Endodermal cell (in vitro differentiated cells): ENCODE measurements around the gene COL27A1. TPM values are rescaled to one million over a fixed set of nuclear protein-coding genes. Genes with fewer than 3 reads are reported as not detected.
A peak's percentile ranks its signal among the peaks of the same experiment; 100 is the strongest.

ENCODE experiments used
- DNase-seq: peaks from one replicate; pipeline ENCODE4 v3.0.0-alpha.2; 2017
- H3K27ac ChIP-seq: 2 replicates; pipeline ENCODE4 v1.5.1; 2013; ENCODE audit warnings: mild to moderate bottlenecking, low read depth, low read length, moderate library complexity
- H3K27me3 ChIP-seq: 2 replicates; pipeline ENCODE4 v1.6.1; 2013; ENCODE audit warnings: mild to moderate bottlenecking, low read length, moderate library complexity; ENCODE audit not compliant: insufficient read depth, control insufficient read depth, poor library complexity, severe bottlenecking
- H3K36me3 ChIP-seq: 2 replicates; pipeline ENCODE4 v1.7.0; 2013; ENCODE audit warnings: mild to moderate bottlenecking, low read length, moderate library complexity; ENCODE audit not compliant: control insufficient read depth, insufficient read depth
- H3K4me1 ChIP-seq: one replicate; pipeline ENCODE4 v1.7.0; 2013; ENCODE audit warnings: low read length; ENCODE audit not compliant: control insufficient read depth, insufficient read depth
- H3K4me3 ChIP-seq: 2 replicates; pipeline ENCODE4 v1.5.1; 2013; ENCODE audit warnings: mild to moderate bottlenecking, low read length, moderate library complexity
- H3K9ac ChIP-seq: 2 replicates; pipeline ENCODE4 v1.6.1; 2013; ENCODE audit warnings: mild to moderate bottlenecking, low read length, moderate library complexity; ENCODE audit not compliant: poor library complexity, severe bottlenecking; ENCODE audit errors: extremely low read depth
- H3K9me3 ChIP-seq: 2 replicates; pipeline ENCODE4 v1.6.1; 2013; ENCODE audit warnings: mild to moderate bottlenecking, low read length, moderate library complexity; ENCODE audit not compliant: control insufficient read depth
- H3K27ac Mint-ChIP-seq: 2 replicates; pipeline ENCODE4 v1.8.0; 2020; ENCODE audit warnings: mixed read lengths
- H3K27me3 Mint-ChIP-seq: 2 replicates; pipeline ENCODE4 v1.8.0; 2021; ENCODE audit warnings: mild to moderate bottlenecking, mixed read lengths; ENCODE audit not compliant: insufficient read depth
- H3K36me3 Mint-ChIP-seq: 2 replicates; pipeline ENCODE4 v1.8.0; 2020; ENCODE audit warnings: low read depth, mixed read lengths
- H3K4me1 Mint-ChIP-seq: 2 replicates; pipeline ENCODE4 v1.8.0; 2020; ENCODE audit warnings: mixed read lengths
- H3K4me3 Mint-ChIP-seq: 2 replicates; pipeline ENCODE4 v1.8.0; 2020; ENCODE audit warnings: mild to moderate bottlenecking, moderate library complexity, mixed read lengths
- H3K9me3 Mint-ChIP-seq: 2 replicates; pipeline ENCODE4 v1.8.0; 2020; ENCODE audit warnings: mild to moderate bottlenecking, mixed read lengths
- CTCF ChIP-seq: fragments of 200-600 bp; sonication (generic); conservative IDR thresholded peaks from 2 replicates; pipeline ENCODE4 v1.5.0; 2021; ENCODE audit warnings: antibody characterized with exemption, mild to moderate bottlenecking
- WGBS, 2 experiments: methylation state at CpG; one replicate each; pipeline versions ENCODE4 v1.1.5 to v1.1.7; 2013; ENCODE audit warnings: missing lambda C conversion rate in 2 of 2, mixed read lengths in 1 of 2; ENCODE audit not compliant: insufficient coverage in 1 of 2, insufficient read length in 1 of 2; 5-methylcytosine and 5-hydroxymethylcytosine counted together
- total RNA-seq, 2 donors: library from RNA; stranded (reverse); fragmentation: NEBNext Ultra II Directional in 1 of 2; extraction: Animal tissue kit (Norgen Biotek cat#: 25700) in 1 of 2; gene quantifications; 2 replicates in 1 of 2; 3 replicates in 1 of 2; pipeline ENCODE4 v1.2.1, GENCODE V29; 2021

The COL27A1 gene
- total RNA-seq, 2 donors from 2014 or later = 43.8 to 69.5 TPM

GRCh38 chr9:114273461-114273881 is 118.1 kb downstream of the COL27A1 start:
- no peaks in the 10 kb centered on the region for H3K9me3 ChIP-seq
- DNase-seq = no peak
- H3K27me3 ChIP-seq = no peaks in the 10 kb centered on the region
- peaks cover 41% of the 10 kb centered on the region for H3K36me3 ChIP-seq
- H3K9me3 Mint-ChIP-seq = no peaks in the 10 kb centered on the region
- WGBS, 2 experiments = 91 to 92% methylated on average over 6 to 7 of the region's 7 CpGs
- no peak overlapping the region for H3K4me3 ChIP-seq
- H3K4me1 Mint-ChIP-seq = peaks cover 8% of the 10 kb centered on the region
- H3K9ac ChIP-seq = no peak overlapping the region
- no peak overlapping the region for H3K27ac Mint-ChIP-seq
- no peaks in the 10 kb centered on the region for H3K4me1 ChIP-seq
- peaks cover 37% of the 10 kb centered on the region for H3K36me3 Mint-ChIP-seq
- no peak overlapping the region for H3K4me3 Mint-ChIP-seq
- TF ChIP-seq CTCF = no peak
- no peak overlapping the region for H3K27ac ChIP-seq
- H3K27me3 Mint-ChIP-seq = no peaks in the 10 kb centered on the region

GRCh38 chr9:114274217-114274616 is 118.9 kb downstream of the COL27A1 start:
- H3K27ac ChIP-seq = no peak overlapping the region
- no peak overlapping the region for H3K4me3 ChIP-seq
- H3K4me1 ChIP-seq = no peaks in the 10 kb centered on the region
- no peaks in the 10 kb centered on the region for H3K27me3 Mint-ChIP-seq
- peaks cover 8% of the 10 kb centered on the region for H3K4me1 Mint-ChIP-seq
- H3K36me3 ChIP-seq = peaks cover 41% of the 10 kb centered on the region
- DNase-seq = no peak
- H3K27ac Mint-ChIP-seq = no peak overlapping the region
- H3K9ac ChIP-seq = no peak overlapping the region
- 93 to 97% methylated on average over 3 to 5 of the region's 5 CpGs for WGBS, 2 experiments
- H3K4me3 Mint-ChIP-seq = no peak overlapping the region
- no peak for TF ChIP-seq CTCF
- H3K9me3 Mint-ChIP-seq = no peaks in the 10 kb centered on the region
- no peaks in the 10 kb centered on the region for H3K27me3 ChIP-seq
- H3K36me3 Mint-ChIP-seq = peaks cover 43% of the 10 kb centered on the region
- no peaks in the 10 kb centered on the region for H3K9me3 ChIP-seq

GRCh38 chr9:114275246-114276004 is 120.1 kb downstream of the COL27A1 start:
- Histone ChIP-seq H3K36me3 (peaks cover 36% of the 10 kb centered on the region), H3K4me3 (no peak overlapping the region), H3K27me3 (no peaks in the 10 kb centered on the region), H3K4me1 (no peaks in the 10 kb centered on the region), H3K27ac (no peak overlapping the region), H3K9ac (no peak overlapping the region), H3K9me3 (no peaks in the 10 kb centered on the region)
- WGBS, 2 experiments = 94 to 95% methylated on average over 12 to 15 of the region's 15 CpGs
- no peaks in the 10 kb centered on the region for H3K9me3 Mint-ChIP-seq
- peaks cover 44% of the 10 kb centered on the region for H3K36me3 Mint-ChIP-seq
- H3K4me1 Mint-ChIP-seq = peaks cover 8% of the 10 kb centered on the region
- peak; percentile 29 for DNase-seq
- no peak overlapping the region for H3K4me3 Mint-ChIP-seq
- peak overlapping the region; percentile 6 for H3K27ac Mint-ChIP-seq
- H3K27me3 Mint-ChIP-seq = no peaks in the 10 kb centered on the region
- no peak for TF ChIP-seq CTCF
